ENCODE data around the gene STYK1. TPM values are rescaled to one million over a fixed set of nuclear protein-coding genes. Genes with fewer than 3 reads are reported as not detected.

The STYK1 gene, protein sequence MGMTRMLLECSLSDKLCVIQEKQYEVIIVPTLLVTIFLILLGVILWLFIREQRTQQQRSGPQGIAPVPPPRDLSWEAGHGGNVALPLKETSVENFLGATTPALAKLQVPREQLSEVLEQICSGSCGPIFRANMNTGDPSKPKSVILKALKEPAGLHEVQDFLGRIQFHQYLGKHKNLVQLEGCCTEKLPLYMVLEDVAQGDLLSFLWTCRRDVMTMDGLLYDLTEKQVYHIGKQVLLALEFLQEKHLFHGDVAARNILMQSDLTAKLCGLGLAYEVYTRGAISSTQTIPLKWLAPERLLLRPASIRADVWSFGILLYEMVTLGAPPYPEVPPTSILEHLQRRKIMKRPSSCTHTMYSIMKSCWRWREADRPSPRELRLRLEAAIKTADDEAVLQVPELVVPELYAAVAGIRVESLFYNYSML
- total RNA-seq: 0.16 and 0.69 TPM in 2 replicates

DNA sequence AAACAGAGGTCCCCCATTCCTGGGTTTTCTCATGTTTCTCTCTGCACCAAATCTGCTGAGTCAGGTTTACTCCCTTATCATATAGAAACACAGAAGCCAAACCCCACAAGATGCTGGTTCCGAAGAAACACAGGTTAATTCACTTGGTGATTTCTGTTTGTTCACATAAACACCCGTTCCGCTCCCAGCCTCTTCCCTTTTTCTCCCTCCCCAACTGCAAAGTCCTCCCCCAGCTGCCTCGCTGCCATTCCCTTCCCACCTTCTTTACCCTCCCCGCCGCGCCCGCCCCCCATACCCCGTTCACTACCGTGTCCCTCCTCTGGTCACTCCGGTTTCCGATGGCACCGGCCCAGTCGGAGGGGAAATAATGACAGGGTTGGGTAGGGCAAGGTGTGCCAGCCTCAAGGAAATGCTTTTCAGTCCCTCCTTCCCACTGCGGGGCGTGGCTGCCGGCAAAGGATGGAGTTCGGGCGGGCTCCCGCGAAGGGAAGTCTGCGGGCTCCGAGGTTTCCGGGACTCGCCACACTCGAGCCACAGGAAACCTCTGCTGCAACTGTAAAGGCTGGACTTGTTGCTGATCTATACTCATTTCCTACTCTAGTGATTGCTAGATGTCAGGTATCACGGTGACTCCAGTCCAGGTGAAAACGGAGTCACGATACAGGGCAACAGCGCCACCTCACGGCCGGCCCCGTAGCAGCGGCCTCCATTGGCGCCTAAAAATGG is at the start of gene STYK1:
TSS of gene STYK1 (minus strand) at position 394 of the 726 bp plus-strand sequence. CDS start 39,434 bp downstream, outside the sequence.

DNA sequence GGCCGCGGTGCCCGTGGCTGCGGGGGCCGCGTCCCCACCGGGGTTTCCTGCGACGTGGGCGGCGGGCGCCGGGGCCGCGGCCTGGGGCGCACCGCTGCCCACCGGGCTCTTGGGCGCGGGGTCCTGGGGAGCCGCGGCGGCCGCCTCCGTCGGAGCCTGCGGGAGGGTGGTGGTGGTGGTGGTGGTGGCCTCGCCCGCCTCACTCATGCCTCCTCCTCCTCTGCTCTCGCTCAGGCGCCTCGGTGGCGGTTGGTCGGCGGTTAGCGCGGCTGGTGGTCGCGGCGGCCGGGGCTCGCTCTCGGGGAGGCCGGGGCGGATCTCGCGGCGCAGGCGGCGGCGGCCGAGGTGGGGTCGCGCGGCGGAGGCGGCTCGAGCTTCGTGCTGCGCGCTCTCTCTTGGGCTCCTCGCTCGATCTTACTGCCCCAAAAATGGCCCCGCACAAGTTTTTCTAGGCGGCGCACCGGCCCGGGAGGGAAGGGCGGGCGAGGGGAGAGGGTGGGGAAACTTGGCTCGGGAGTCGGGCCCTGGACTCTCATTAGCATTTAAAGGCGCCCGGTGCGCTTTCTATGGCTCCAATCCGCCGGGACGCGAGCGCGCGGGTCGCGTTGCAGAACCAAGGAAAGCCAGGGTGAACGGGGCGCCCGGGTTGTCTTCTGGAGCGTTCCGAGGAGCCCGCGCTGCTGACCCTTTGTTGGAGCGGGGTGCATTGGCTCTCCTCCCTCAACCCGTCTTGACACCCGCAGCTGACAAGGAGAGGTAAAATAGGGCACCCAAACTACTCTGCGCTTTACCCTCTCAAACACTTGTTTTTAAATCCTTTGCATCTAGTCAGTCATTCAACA is 49.3 kb upstream of the STYK1 start, which contains the start of gene YBX3:
TSS of gene YBX3 (minus strand) at position 419 of the 842 bp plus-strand sequence. CDS start at position 207, 212 bp downstream.

DNA sequence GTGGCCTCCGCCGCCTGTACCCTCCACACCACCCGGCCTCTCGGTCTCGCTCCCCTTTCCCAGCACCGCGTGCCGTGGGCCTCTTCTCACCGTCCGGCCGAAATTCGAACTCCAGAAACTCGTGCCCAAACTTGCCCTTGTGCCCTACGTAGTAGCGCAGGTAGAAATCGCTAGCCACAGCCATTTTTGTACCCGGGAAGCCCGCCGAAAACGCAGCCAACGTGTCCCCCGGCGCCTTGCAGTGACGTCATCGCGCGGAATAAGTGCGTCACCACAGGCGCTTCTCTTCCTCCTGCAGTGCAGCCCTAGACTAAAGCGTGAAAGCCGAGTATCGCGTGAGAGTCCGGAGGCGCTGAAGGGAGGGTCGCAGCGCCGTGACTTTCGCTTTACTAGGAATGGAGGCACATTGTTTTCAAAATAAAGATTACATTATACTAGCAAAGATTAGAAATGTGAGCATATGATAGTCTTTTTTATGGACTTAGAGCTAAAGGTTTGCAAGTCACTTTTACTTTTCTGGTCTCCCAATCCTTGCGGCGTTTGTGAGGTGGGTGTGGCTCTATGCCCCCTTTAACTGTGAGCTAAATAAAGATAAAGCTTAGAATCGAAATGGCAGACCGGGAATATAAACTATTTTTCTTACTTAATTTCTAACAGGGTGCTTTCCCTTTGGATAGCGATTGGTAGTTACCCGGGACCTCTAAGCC is 60.4 kb downstream of the STYK1 start, which contains the start of gene MAGOHB:
TSS of gene MAGOHB (minus strand) at position 261 of the 707 bp plus-strand sequence. CDS start at position 184, 77 bp downstream.

Other genes with a start within 250 kb of the STYK1 start
- 0.43 TPM in 1 of 2 replicates, not detected in the other for gene KLRC2, start 238.0 kb downstream of the STYK1 start, total RNA-seq
- gene KLRC1, start 220.7 kb downstream of the STYK1 start, total RNA-seq: not detected in 2 replicates
- 0.34 and 0.95 TPM in 2 replicates for gene EIF2S3B, start 168.2 kb downstream of the STYK1 start, total RNA-seq
- gene MAGOHB, start 60.4 kb downstream of the STYK1 start, total RNA-seq: 15.0 and 22.9 TPM in 2 replicates
- gene YBX3, start 49.3 kb upstream of the STYK1 start, total RNA-seq: 72.3 and 86.2 TPM in 2 replicates
- gene TAS2R7, start 128.6 kb upstream of the STYK1 start, total RNA-seq: not detected in 2 replicates
- 0.26 TPM in 1 of 2 replicates, not detected in the other for gene TAS2R8, start 133.2 kb upstream of the STYK1 start, total RNA-seq
- 0.09 and 0.16 TPM in 2 replicates for gene TAS2R9, start 136.1 kb upstream of the STYK1 start, total RNA-seq
- 0.60 and 1.3 TPM in 2 replicates for gene TAS2R10, start 152.3 kb upstream of the STYK1 start, total RNA-seq
- 0.32 and 0.60 TPM in 2 replicates for gene PRR4, start 175.4 kb upstream of the STYK1 start, total RNA-seq
- 15.9 and 21.0 TPM in 2 replicates for gene PRH1, start 210.2 kb upstream of the STYK1 start, total RNA-seq
- gene TAS2R13, start 235.5 kb upstream of the STYK1 start, total RNA-seq: 0.69 and 0.95 TPM in 2 replicates